Cardiac muscle cell (in vitro differentiated cells and primary cell): ENCODE measurements around the gene ZACN. TPM values are rescaled to one million over a fixed set of nuclear protein-coding genes. Genes with fewer than 3 reads are reported as not detected.

Experiments
- DNase-seq, 2 donors: peaks; one replicate each; pipeline versions ENCODE4 v3.0.0 to v3.0.0-alpha.2; 2010 to 2017; ENCODE audit warnings: low read depth in 1 of 2, low spot score in 1 of 2
- H3K27ac ChIP-seq: fragments of 200-600 bp; sonication (generic); 2 replicates; pipeline ENCODE4 v1.5.1; 2016
- H3K27me3 ChIP-seq: fragments of 200-600 bp; sonication (generic); 2 replicates; pipeline ENCODE4 v1.6.0; 2016; ENCODE audit warnings: control low read depth
- H3K36me3 ChIP-seq: fragments of 200-600 bp; sonication (generic); 2 replicates; pipeline ENCODE4 v1.5.1; 2016; ENCODE audit warnings: control low read depth
- H3K4me1 ChIP-seq: fragments of 200-600 bp; sonication (generic); 2 replicates; pipeline ENCODE4 v1.8.1; 2017; ENCODE audit warnings: low read depth, mild to moderate bottlenecking, mixed run types
- H3K4me3 ChIP-seq: fragments of 200-600 bp; sonication (generic); 2 replicates; pipeline ENCODE4 v1.5.1; 2016; ENCODE audit warnings: mild to moderate bottlenecking
- H3K9me3 ChIP-seq: fragments of 200-600 bp; sonication (generic); 2 replicates; pipeline ENCODE4 v1.5.1; 2017; ENCODE audit warnings: low read depth, mild to moderate bottlenecking, control low read depth
- polyA plus RNA-seq: library from polyadenylated mRNA; unstranded; fragments of >200 nt; fragmentation: Nextera tagmentation; extraction: Ambion mirVana; gene quantifications from 2 replicates; pipeline ENCODE4 v1.2.1, GENCODE V29; 2016
- total RNA-seq: library from RNA; depleted of rRNA; stranded (reverse); fragments of >200 nt; gene quantifications from 2 replicates; pipeline ENCODE4 v1.2.3, GENCODE V29; 2016
- TF ChIP-seq, protein P1 (sequence below): IDR thresholded peaks from 2 replicates; pipeline ENCODE4 v1.5.1; 2012; ENCODE audit warnings: low read depth, mild to moderate bottlenecking, low read length

ZACN gene
- total and polyA plus RNA-seq, 2 experiments from 2014 or later, result 33.8 TPM; not detected in 1

DNA sequence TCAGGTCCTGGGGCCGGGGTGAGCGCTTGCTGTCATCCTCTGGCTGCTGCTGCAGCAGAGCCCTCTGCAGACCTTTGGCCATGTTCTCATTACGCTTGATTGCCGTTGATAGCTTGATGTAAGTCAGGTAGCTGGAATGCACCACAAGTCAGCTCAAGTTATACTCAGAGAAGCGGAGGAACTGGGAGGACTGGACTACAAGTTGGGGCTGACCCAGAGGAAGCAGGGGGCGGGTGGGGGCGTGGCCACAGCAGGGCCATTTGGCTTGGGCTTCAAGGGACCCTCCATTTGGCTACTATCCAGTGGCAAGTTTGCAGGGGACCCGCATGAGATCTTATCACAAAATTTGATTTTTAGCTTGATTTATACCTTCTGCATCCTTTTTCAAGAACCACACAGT is 32.9 kb upstream of the ZACN start:
- Histone ChIP-seq H3K4me3 (no peak overlapping the region), H3K9me3 (no peaks in the 10 kb centered on the region), H3K27ac (no peak overlapping the region), H3K36me3 (peaks cover 79% of the 10 kb centered on the region), H3K4me1 (no peaks in the 10 kb centered on the region), H3K27me3 (no peaks in the 10 kb centered on the region)
- no peak for DNase-seq
- TF ChIP-seq, protein P1, sequence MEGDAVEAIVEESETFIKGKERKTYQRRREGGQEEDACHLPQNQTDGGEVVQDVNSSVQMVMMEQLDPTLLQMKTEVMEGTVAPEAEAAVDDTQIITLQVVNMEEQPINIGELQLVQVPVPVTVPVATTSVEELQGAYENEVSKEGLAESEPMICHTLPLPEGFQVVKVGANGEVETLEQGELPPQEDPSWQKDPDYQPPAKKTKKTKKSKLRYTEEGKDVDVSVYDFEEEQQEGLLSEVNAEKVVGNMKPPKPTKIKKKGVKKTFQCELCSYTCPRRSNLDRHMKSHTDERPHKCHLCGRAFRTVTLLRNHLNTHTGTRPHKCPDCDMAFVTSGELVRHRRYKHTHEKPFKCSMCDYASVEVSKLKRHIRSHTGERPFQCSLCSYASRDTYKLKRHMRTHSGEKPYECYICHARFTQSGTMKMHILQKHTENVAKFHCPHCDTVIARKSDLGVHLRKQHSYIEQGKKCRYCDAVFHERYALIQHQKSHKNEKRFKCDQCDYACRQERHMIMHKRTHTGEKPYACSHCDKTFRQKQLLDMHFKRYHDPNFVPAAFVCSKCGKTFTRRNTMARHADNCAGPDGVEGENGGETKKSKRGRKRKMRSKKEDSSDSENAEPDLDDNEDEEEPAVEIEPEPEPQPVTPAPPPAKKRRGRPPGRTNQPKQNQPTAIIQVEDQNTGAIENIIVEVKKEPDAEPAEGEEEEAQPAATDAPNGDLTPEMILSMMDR, result no peak

DNA sequence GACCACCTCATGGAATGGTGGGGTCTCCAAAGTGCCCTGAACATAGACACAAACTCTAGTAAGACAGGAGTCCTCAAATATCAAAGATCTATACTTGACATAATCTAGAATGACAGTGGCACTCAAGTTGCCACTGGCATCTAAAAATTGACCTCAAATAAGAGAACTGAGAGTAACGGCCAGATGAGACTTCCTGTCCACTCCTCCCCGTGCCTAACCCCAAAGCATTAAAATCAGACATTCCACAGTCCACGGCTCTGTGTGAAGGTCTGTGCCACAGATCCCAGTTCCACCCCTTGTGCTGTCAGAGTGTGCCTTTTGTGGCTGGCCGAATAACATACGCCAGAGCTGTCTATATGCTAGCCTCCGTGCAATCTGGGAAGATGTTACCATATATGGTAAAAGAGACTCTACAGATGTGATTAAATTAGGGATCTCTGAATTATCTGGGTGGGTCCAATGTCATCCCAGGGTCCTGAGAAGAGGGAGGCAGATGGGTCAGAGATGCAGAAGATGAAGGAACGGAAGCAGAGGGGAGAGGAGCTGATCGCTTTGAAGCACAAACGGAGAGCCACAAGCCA is 30.9 kb upstream of the ZACN start:
- Histone ChIP-seq H3K27me3 (no peaks in the 10 kb centered on the region), H3K4me3 (no peak overlapping the region), H3K27ac (no peak overlapping the region), H3K9me3 (no peaks in the 10 kb centered on the region), H3K4me1 (peaks cover 3% of the 10 kb centered on the region), H3K36me3 (peaks cover 66% of the 10 kb centered on the region)
- no peak for DNase-seq
- TF ChIP-seq, protein P1, result no peak

DNA sequence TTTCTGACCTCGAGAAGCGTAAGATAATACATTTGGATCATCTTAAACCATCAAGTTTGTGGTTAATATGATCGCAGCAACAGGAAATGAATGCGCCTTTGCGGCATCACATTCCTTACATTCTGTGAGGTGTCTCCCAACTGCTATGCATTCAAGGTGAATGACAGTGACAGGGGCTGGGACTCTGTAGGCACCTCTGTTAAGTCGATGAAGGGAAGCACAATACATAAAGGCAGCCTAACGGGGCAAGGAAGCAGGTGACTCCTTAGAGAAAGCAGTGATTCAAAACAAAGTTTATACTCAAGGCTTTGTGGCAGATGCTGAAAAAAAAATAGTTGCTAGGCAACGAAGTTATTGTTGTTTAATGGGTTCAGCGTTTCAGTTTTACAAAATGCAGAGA is 30.3 kb upstream of the ZACN start:
- DNase-seq, result no peak

DNA sequence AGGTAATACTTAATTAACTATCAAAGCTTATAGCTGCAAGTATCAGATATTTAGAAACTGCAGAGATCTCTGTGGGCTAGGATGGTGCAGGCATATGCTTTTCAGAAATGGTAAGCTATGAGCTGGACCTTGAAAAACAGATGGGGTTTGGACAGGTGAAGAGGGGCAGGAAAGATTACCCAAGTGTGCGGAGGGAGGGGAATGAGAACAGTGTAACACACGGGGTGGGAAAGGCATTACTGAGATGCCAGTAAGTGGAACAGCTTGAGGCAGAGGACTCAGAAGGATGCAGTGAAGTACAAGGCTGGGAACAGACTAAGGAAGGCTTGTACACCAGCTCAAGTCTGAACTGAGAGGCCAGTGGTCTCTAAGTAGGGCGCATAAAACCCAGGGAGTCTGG is 29.7 kb upstream of the ZACN start:
- H3K27ac ChIP-seq, result no peak overlapping the region
- H3K27me3 ChIP-seq, result no peaks in the 10 kb centered on the region
- no peaks in the 10 kb centered on the region for H3K9me3 ChIP-seq
- peaks cover 60% of the 10 kb centered on the region for H3K36me3 ChIP-seq
- no peak overlapping the region for H3K4me3 ChIP-seq
- H3K4me1 ChIP-seq, result peaks cover 12% of the 10 kb centered on the region
- TF ChIP-seq, protein P1, result no peak
- no peak for DNase-seq

More for the DNA sequence above, 30.3 kb upstream of the ZACN start:
- H3K36me3 ChIP-seq, result peaks cover 60% of the 10 kb centered on the region
- no peak overlapping the region for H3K4me3 ChIP-seq
- H3K27ac ChIP-seq, result no peak overlapping the region
- TF ChIP-seq, protein P1, result no peak
- no peaks in the 10 kb centered on the region for H3K9me3 ChIP-seq
- peaks cover 7% of the 10 kb centered on the region for H3K4me1 ChIP-seq
- no peaks in the 10 kb centered on the region for H3K27me3 ChIP-seq

DNA sequence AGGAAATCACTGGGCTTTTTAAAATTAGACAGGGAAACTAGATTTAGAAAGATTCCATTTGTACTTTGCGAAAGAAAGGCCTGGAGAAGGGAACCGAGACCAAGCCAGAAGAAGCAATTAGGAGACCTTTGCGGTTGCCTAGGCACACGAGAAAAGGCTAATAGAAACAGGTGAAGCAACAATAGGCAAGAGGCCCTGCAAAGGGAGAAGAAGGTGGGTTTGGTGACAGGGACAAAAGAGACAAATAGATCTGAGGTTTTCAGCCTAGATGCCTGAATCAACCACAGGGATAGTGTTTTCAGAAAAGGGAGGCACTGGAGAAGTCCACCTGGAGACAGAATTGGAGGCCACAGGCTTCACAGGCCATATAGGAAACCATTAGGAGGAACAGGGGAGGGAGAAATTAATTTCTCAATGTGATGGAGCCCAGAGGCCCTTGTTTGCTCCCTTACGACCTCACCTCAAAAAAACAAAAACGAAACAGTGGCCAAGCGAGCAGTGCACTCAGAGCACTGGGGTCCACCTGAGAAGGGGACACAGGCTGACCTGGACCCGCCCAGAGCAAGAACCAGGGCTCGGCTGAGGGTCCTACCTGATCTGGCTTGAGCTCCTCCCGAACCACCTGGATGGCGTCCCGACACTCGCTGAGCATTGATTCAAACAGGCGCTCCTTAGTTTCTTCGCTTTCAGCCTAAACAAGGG is 29.0 kb upstream of the ZACN start:
- TF ChIP-seq, protein P1, result no peak
- Histone ChIP-seq H3K9me3 (no peaks in the 10 kb centered on the region), H3K27me3 (no peaks in the 10 kb centered on the region), H3K27ac (no peak overlapping the region), H3K4me1 (peaks cover 12% of the 10 kb centered on the region), H3K4me3 (no peak overlapping the region), H3K36me3 (peaks cover 60% of the 10 kb centered on the region)
- DNase-seq, result no peak
